ENCODE results near the gene KIAA1549.

DNA sequence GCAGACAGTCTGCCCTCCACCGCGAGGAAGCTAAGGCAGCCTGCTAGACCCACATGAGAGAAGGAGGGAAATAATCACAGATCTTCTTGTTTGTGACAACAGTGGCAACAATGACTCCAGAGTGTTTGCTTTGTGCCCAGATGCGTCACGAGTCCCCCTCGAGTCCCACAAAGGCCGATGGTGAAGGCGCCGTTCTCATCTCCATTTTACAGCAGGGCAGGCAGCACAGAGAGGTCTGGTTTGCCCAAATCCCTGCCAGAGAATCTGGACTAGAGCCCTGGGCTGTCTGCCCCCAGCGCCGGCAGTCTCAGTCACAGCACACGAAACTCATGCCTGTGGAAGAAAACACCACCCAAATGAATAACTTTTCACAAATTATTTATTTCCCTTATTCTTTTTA is 38.1 kb downstream of the KIAA1549 start:
- TF ChIP-seq, protein P1, sequence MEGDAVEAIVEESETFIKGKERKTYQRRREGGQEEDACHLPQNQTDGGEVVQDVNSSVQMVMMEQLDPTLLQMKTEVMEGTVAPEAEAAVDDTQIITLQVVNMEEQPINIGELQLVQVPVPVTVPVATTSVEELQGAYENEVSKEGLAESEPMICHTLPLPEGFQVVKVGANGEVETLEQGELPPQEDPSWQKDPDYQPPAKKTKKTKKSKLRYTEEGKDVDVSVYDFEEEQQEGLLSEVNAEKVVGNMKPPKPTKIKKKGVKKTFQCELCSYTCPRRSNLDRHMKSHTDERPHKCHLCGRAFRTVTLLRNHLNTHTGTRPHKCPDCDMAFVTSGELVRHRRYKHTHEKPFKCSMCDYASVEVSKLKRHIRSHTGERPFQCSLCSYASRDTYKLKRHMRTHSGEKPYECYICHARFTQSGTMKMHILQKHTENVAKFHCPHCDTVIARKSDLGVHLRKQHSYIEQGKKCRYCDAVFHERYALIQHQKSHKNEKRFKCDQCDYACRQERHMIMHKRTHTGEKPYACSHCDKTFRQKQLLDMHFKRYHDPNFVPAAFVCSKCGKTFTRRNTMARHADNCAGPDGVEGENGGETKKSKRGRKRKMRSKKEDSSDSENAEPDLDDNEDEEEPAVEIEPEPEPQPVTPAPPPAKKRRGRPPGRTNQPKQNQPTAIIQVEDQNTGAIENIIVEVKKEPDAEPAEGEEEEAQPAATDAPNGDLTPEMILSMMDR (IDR thresholded peaks at IDR 0.05), result no peak
- TF ChIP-seq POLR2A (IDR thresholded peaks at IDR 0.05), result no peak
